Activated naive CD4-positive, alpha-beta T cell treated with anti-CD3 and anti-CD28 coated beads, Interleukin-2, amount 10 ng/mL, durations not matched to agents 7 days and 5 days (primary cell): ENCODE measurements around the gene ZCCHC2.

ENCODE experiments used
- CTCF ChIA-PET: fragments of 350-600 bp; sonication (Branson Sonifier 250); formaldehyde crosslinking; loops from one replicate; lab custom pipeline; 2021; ENCODE audit warnings: antibody characterized with exemption; lab: Charles Lee
- DNase-seq: peaks from one replicate; pipeline ENCODE4 v3.0.0-alpha.2; 2020
- H3K27ac Mint-ChIP-seq: one replicate; pipeline ENCODE4 v1.8.0; 2021; ENCODE audit warnings: mild to moderate bottlenecking, moderate library complexity, mixed read lengths
- H3K27me3 Mint-ChIP-seq: one replicate; pipeline ENCODE4 v1.8.0; 2021; ENCODE audit warnings: mild to moderate bottlenecking, mixed read lengths
- H3K36me3 Mint-ChIP-seq: one replicate; pipeline ENCODE4 v1.8.0; 2021; ENCODE audit warnings: mixed read lengths
- H3K4me1 Mint-ChIP-seq: one replicate; pipeline ENCODE4 v1.8.0; 2021; ENCODE audit warnings: mixed read lengths
- H3K4me3 Mint-ChIP-seq: one replicate; pipeline ENCODE4 v1.8.0; 2021; ENCODE audit warnings: mild to moderate bottlenecking, moderate library complexity, mixed read lengths
- H3K9me3 Mint-ChIP-seq: one replicate; pipeline ENCODE4 v1.8.0; 2021; ENCODE audit warnings: mixed read lengths

Gene ZCCHC2

DNA sequence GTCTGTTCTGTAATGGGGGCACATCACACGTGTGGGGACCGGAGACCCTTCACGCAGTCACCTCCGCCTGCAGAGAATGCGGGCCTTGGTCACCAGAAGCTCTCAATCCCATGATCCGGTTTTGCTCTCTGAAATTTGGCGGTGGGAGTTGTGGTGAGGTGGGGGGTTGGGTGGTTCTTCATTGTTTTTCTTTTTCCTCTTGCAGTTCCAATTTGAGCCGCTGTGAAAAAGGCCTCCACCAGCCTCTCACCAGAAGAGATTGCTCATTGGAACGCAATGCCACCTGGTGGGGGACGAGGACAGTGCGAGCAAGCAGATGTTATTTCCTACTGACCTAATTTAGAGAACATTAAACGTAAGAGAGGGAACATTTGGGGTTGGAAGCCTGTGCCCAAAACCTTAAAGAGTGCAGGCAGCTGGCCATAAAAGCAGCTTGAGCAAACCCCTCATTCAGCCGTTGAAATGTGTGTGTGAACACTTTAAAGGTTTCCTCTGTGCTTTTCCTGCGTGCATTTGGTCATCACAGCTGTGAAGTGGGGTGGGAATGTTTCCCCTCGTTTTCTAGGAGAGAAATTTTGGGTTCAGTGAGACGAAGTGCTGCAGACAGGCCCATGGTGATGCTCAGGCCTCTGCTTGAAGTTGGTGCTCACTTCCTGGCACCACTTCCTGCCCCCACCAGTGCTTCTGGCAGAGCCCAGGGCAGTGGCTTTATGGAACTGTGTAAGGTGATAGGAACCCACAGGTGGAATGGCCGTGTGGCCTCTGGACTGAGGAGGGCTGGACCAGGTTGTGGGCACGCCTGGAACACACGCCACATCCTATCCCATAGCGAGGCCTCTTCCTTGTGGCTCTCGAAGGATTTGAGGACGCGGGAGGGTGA lies 61.7 kb downstream of the ZCCHC2 start:
- H3K4me3 Mint-ChIP-seq: peak overlapping the region; percentile 29

DNA sequence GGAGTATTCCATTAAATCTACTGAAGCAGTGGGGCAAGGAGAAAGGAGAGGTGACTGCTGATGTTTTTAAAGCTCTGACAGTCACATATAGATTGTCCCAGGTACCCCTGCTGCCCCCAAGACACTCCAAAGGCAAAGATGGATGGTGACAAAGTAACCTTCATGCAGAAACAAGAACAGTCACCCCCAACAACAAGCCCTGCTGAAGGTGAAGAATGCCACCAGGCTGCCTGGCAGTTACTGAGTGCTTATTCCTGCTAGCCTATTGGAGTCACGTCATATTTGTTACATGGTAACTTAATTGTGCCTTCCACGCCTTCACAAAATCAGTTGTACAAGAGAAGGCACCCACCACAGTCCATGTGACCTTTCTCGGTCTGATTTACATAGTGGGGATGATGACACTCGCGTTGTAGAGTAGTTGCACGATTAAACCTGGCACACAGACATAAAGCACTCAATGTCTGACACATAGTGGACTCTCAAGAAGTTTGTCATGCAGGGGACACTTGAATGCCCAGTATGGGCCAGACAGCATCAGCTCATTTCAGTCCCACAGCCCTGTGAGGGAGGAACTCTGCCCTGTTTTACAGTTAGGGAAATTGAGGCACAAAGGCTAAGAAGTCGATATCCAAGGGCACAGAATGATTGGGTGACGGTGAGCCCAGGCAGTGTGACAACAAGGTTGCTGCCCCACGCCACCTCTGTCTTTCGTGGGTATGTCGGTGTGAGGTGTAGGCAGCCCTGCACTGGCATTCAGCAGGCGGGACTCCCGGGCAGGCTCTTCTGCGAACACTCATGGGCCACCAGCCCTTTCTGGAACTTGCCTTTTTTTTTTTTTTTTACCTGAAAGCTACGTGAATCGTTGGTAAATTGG lies 62.7 kb downstream of the ZCCHC2 start:
- peak overlapping the region; percentile 91 for H3K27ac Mint-ChIP-seq
- no peaks in the 10 kb centered on the region for H3K9me3 Mint-ChIP-seq

More for the DNA sequence above, 61.7 kb downstream of the ZCCHC2 start:
- no peaks in the 10 kb centered on the region for H3K9me3 Mint-ChIP-seq
- CTCF ChIA-PET: interaction anchor here (0.8 to 4.5 kb wide), 26 partner anchors 7 to 514 kb away, joined by 3 to 32 read pairs (median 4); partner anchors contain the start of genes PHLPP1 and TNFRSF11A
- DNase-seq: peak; percentile 90
- H3K36me3 Mint-ChIP-seq: peaks cover 34% of the 10 kb centered on the region
- no peaks in the 10 kb centered on the region for H3K27me3 Mint-ChIP-seq
- peaks cover 46% of the 10 kb centered on the region for H3K4me1 Mint-ChIP-seq
- peak overlapping the region; percentile 91 for H3K27ac Mint-ChIP-seq

DNA sequence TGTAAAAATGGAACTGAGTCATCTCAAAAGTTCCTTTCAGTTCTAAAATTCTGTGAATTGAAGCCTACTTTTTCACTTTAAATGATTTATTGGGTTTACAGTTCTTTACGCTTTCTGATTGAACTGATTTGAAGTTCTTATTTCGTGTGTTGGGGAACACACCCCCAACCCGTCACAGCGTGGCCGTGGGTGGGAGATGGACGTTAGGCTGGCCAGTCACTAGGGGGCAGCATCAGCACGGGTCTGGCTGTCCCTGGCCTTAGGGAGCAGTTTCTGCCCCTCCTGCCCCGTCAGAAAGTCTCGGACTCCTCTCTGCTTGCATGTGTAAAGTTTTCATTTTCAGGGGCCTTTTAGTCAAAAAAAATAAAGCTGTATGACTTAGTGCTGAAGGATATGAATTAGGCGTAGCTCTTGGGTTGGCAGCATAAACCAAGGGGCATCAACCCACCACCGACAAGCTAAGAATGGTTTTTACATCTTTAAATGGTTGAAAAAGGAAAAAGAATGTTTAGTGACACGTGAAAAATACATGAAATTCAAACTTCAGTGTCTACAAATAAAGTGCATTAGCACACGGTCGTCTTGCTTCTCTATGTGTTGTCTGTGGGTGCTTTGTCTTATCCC lies 63.4 kb downstream of the ZCCHC2 start:
- H3K36me3 Mint-ChIP-seq: peaks cover 30% of the 10 kb centered on the region
- H3K4me1 Mint-ChIP-seq: peaks cover 46% of the 10 kb centered on the region
- no peaks in the 10 kb centered on the region for H3K9me3 Mint-ChIP-seq
- H3K27me3 Mint-ChIP-seq: no peaks in the 10 kb centered on the region
- H3K27ac Mint-ChIP-seq: peak overlapping the region; percentile 91
- peak; percentile 74 for DNase-seq
- peak overlapping the region; percentile 24 for H3K4me3 Mint-ChIP-seq
- CTCF ChIA-PET: interaction anchor here (0.7 to 4.5 kb wide), 16 partner anchors 9 to 399 kb away, joined by 3 to 32 read pairs (median 3); no protein-coding TSS in a partner anchor

More for the DNA sequence above, 62.7 kb downstream of the ZCCHC2 start:
- DNase-seq: peak; percentile 49
- peaks cover 46% of the 10 kb centered on the region for H3K4me1 Mint-ChIP-seq
- H3K36me3 Mint-ChIP-seq: peaks cover 30% of the 10 kb centered on the region
- CTCF ChIA-PET: interaction anchor here (0.6 to 4.5 kb wide), 15 partner anchors 8 to 400 kb away, joined by 3 to 32 read pairs (median 5); no protein-coding TSS in a partner anchor
- H3K4me3 Mint-ChIP-seq: peak overlapping the region; percentile 49
- H3K27me3 Mint-ChIP-seq: no peaks in the 10 kb centered on the region

DNA sequence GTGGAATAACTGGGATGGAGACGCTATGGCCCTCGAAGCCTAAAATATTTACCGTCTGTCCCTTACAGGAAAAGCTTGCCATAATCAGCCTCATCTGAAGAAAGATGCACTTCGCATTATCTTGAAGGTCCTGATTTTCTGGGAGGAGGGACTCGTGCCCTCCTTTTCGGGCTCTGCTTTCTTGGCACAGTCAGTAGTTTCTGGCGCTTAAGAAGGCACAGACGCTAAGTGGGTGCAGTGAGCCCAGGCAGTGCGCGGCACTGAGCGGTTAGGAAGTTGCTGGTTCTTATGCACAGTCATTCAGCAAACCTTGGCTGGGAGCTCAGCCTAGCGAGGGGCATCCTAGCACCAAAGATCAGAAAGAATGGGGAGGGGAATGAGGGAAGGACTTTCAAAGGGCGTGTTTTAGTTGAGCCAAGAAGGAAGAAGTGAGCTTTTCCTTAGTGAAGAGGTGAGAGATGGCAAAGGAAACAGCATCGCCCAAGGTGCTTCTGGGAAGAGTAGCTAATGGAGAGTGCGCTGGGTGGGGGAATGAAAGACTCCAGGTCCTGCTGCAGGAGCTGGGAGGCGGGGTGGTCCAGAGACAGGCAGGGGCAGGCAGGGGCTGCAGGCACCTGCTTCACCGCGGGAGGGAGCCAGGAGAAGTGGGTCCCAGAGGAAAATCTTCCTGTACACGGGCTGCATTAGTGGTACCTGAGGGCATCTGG lies 64.1 kb downstream of the ZCCHC2 start:
- peak overlapping the region; percentile 24 for H3K4me3 Mint-ChIP-seq
- DNase-seq: no peak
- no peaks in the 10 kb centered on the region for H3K9me3 Mint-ChIP-seq
- H3K36me3 Mint-ChIP-seq: peaks cover 27% of the 10 kb centered on the region
- H3K4me1 Mint-ChIP-seq: peaks cover 46% of the 10 kb centered on the region
- H3K27me3 Mint-ChIP-seq: no peaks in the 10 kb centered on the region
- CTCF ChIA-PET: interaction anchor here (0.7 to 4.5 kb wide), 12 partner anchors 10 to 398 kb away, joined by 3 to 32 read pairs (median 3); no protein-coding TSS in a partner anchor
- H3K27ac Mint-ChIP-seq: peak overlapping the region; percentile 91

DNA sequence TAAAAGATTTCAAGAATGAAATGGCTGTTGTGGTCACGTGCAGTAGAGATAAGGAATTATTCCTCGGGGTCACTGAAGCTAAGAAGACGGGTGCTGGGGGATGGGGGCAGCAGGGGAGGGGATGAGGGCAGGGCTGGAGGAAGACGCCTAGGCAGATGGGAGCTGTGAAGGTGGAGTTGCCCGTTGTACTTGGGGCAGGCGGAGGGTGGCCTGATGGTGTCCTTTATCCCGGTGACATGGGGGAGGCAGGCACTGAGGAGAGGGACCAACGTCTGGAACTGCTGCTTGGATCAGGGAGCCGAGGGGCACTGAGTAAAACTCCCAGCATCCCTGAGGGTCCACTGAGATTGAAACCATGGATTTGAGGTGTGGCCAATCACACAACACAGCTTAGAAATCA lies 64.9 kb downstream of the ZCCHC2 start:
- Mint-ChIP-seq H3K27me3 (no peaks in the 10 kb centered on the region), H3K9me3 (no peaks in the 10 kb centered on the region), H3K4me3 (no peak overlapping the region), H3K36me3 (peaks cover 25% of the 10 kb centered on the region), H3K27ac (no peak overlapping the region), H3K4me1 (peaks cover 44% of the 10 kb centered on the region)
- DNase-seq: no peak
- CTCF ChIA-PET: interaction anchor here (1.3 to 3.9 kb wide), 5 partner anchors 11 to 394 kb away, joined by 3 to 26 read pairs (median 17); no protein-coding TSS in a partner anchor

DNA sequence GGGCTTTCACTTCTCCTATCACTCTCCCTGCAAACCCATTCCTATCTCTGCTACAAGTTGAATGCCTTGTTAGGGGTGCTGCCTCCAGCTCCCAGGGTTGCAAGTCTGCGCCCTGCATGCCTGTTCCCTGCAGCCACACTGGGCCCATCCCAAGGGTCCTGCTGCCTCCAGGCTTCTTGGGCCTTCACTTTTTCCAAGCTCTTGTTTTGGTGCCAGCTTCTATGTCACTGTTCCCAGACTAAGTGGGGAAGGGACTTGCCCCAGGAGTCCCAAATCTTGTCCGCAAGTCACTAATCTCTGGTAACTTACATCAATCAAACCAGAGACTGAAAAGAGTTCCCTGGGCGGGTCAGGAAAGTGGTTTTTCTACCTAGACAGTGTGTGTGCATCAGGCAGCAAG lies 65.4 kb downstream of the ZCCHC2 start:
- Mint-ChIP-seq H3K27ac (no peak overlapping the region), H3K27me3 (peaks cover 1% of the 10 kb centered on the region), H3K36me3 (peaks cover 22% of the 10 kb centered on the region), H3K4me3 (no peak overlapping the region), H3K9me3 (no peaks in the 10 kb centered on the region), H3K4me1 (peaks cover 39% of the 10 kb centered on the region)
- CTCF ChIA-PET: interaction anchor here (1.9 to 3.9 kb wide), 2 partner anchors 11 to 163 kb away, joined by 7 to 18 read pairs; no protein-coding TSS in a partner anchor
- DNase-seq: no peak

DNA sequence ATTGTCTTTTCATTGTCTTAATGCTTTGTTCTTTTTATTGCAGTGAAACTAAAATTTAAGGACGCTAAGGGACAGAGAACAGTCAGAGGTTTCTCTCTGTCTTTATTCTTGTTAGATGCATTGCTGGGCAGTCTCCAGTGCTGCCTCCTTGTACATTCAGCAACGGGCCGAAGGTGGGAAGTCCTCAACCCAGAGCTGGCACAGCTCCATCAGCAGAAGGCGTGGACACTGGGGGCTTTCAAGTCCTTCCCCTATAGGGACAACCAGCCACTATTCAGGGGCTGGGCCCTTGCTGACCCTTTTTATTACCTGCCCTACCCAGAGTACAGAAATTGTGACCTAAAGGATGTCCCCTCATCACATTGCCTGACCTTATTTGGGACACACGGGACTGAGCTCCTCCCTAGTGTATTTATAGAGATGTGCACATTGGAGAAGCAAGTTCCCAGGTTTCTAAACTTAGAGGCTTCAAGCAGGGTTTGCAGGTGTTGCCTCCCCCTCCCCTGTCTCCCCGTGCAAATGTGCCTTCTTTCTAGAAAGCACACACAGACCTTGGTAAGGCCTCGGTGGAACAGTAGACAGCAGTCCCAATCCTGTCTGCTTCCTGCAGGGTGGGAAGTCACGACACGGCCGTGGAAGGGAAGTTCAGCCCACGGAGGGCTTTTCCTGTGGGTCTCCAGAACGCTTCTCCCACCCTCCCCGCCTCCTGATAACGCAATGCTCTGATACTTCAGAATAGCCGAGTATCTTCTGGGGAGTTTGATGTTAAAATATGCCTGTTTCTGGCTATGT lies 68.2 kb downstream of the ZCCHC2 start:
- no peak for DNase-seq
- no peak overlapping the region for H3K4me3 Mint-ChIP-seq
- H3K27ac Mint-ChIP-seq: no peak overlapping the region
- CTCF ChIA-PET: interaction anchor here (2.0 kb wide), 1 partner anchor 392 kb away, joined by 6 read pairs; no protein-coding TSS in a partner anchor
- H3K4me1 Mint-ChIP-seq: peaks cover 14% of the 10 kb centered on the region
- peaks cover 7% of the 10 kb centered on the region for H3K36me3 Mint-ChIP-seq
- H3K9me3 Mint-ChIP-seq: no peaks in the 10 kb centered on the region
- H3K27me3 Mint-ChIP-seq: peaks cover 22% of the 10 kb centered on the region

DNA sequence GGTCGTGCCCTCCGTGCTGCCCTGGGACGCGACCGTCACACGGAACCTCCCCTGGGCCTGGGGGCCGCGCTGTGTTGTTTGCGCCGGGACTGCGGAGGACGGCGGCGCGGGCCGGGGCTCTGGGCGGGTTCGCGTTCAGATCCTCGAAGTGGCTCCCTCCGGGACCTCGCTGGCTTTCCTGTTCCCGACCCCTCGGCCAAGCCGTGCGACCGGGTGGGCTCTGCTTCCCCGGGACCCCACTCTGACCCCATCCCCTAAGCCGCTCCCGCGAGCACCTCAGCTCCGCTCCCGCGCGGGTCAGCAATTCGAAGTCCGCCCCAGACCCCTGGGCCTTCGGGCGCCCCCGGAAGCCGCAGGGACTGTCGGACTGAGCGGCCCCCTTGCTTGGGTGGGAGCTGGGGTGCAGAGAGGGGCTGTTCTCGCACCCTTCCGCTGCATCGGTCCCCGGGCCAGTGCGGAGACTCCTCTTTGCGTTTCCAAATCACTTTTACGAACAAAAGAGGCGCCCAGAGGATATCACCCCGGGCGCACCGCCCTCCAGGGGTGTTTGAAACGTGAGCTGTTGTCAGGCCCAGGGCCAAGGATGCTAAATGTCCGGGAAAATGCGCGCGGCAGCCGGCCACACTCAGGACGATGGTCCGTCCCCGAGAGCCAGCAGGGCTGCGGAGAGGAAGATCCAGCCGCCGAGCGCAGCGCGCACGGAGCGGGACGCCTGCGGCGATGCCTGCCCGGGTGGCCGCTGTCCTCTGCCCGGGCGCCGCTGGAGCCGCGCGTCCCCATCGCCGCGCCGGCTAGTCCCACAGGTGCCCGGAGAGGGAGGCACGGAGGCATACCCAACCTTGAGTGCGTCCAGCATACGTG lies 73.5 kb downstream of the ZCCHC2 start:
- CTCF ChIA-PET: interaction anchor here (0.5 kb wide), 1 partner anchor 441 kb away, joined by 4 read pairs; no protein-coding TSS in a partner anchor
- H3K4me1 Mint-ChIP-seq: peaks cover 10% of the 10 kb centered on the region
- H3K27me3 Mint-ChIP-seq: peaks cover 72% of the 10 kb centered on the region
- DNase-seq: no peak
- H3K4me3 Mint-ChIP-seq: peak overlapping the region; percentile 19
- no peaks in the 10 kb centered on the region for H3K9me3 Mint-ChIP-seq
- H3K36me3 Mint-ChIP-seq: no peaks in the 10 kb centered on the region
- no peak overlapping the region for H3K27ac Mint-ChIP-seq

DNA sequence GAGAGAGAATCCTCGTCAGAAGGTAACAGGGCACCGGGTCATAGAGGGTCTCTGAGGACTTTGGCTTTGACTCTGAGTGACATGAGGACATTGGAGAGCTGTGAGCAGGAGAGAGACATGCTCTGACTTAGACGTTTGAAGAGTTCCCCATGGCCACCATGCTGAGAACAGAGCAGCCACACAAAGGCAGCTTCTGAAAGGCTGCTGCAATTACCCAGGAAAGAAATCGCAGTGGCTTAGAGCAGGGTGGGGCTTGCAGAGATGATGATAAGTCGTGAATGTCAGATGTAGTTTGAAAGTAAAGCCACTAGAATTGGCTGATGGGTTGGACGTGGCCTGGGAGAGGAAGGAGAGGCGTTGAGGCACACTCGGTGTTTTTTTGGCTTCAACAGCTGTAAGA lies 79.0 kb downstream of the ZCCHC2 start:
- Mint-ChIP-seq H3K27me3 (peaks cover 71% of the 10 kb centered on the region), H3K9me3 (no peaks in the 10 kb centered on the region), H3K36me3 (no peaks in the 10 kb centered on the region), H3K4me3 (no peak overlapping the region), H3K27ac (no peak overlapping the region), H3K4me1 (peaks cover 5% of the 10 kb centered on the region)
- CTCF ChIA-PET: interaction anchor here (1.2 kb wide), 1 partner anchor 18 kb away, joined by 4 read pairs; no protein-coding TSS in a partner anchor
- DNase-seq: no peak

DNA sequence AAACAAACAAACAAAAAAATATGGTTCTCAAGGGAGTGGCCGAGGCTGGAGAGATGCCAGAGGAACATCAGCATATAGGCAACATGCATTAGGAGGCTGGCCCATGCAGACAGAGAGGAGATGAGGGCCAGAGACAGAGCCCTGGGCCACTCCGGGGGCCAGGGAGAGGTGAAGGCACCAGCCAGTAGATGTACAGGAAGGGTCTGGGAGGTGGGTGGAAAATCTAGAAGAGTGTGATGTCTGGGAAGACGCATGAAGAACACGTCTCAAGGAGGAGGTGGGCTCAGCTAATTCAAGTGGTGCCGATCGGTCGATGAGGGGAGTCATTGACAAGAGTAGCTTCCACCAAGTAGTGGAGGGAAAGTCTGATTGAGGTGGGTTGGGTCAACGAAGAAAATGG lies 79.9 kb downstream of the ZCCHC2 start:
- Mint-ChIP-seq H3K36me3 (no peaks in the 10 kb centered on the region), H3K9me3 (no peaks in the 10 kb centered on the region), H3K4me3 (no peak overlapping the region), H3K4me1 (no peaks in the 10 kb centered on the region), H3K27me3 (peaks cover 62% of the 10 kb centered on the region), H3K27ac (no peak overlapping the region)
- CTCF ChIA-PET: interaction anchor here (0.8 to 1.2 kb wide), 2 partner anchors 18 to 286 kb away, joined by 4 to 5 read pairs; no protein-coding TSS in a partner anchor
- DNase-seq: no peak

DNA sequence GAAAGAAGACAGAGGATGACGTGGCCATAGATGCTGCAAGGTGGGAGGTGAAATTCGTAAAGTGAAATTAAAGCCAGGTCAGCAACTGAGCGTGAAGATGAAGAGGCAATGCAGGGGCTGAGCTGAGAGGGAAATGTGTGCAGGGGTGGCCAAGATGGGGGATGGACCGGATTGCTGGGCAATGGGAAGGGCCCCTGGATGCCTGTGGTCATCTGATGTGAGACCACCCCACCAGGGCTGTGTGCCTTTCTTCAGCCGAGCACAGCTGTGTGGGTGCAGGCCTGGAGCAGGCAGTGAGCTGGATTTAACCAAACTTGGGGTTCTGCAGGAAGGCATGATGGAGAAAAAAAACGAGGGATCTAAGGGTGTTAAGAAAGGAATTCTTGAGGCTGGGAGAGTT lies 80.4 kb downstream of the ZCCHC2 start:
- Mint-ChIP-seq H3K36me3 (no peaks in the 10 kb centered on the region), H3K4me3 (no peak overlapping the region), H3K27ac (no peak overlapping the region), H3K9me3 (no peaks in the 10 kb centered on the region), H3K4me1 (no peaks in the 10 kb centered on the region), H3K27me3 (peaks cover 57% of the 10 kb centered on the region)
- no peak for DNase-seq
- CTCF ChIA-PET: interaction anchor here (0.8 to 1.2 kb wide), 2 partner anchors 19 to 286 kb away, joined by 4 to 5 read pairs; no protein-coding TSS in a partner anchor
